GM19043 (cell line): Measurements from ENCODE around the gene CDK17.
"Not testable (repeated sequence)": the region's sequence is repeated elsewhere in the genome, so short reads cannot be mapped to it uniquely, and the experiment has no call there.

Experiments
- ATAC-seq: cut with Tn5 transposase; IDR thresholded peaks from one replicate; pipeline ENCODE4 v1.9.1; 2021; ENCODE audit warnings: low read depth; ENCODE audit not compliant: unreplicated experiment

CDK17 gene

GRCh38 chr12:96399919-96400630 is at the start of gene CDK17:
Gene CDK17 (minus strand): TSS chr12:96400439. CDS start chr12:96334836, 65,603 bp downstream.
- peak; percentile 42 for ATAC-seq

GRCh38 chr12:96448300-96448699 is 48.1 kb upstream of the CDK17 start:
- no peak for ATAC-seq

- ATAC-seq: no peak
These were observed 47.0 kb upstream of the CDK17 start for GRCh38 chr12:96447256-96447655.

GRCh38 chr12:96445691-96446583 is 45.7 kb upstream of the CDK17 start:
- peak; percentile 92 for ATAC-seq

- no peak for ATAC-seq
These were observed 44.2 kb upstream of the CDK17 start for GRCh38 chr12:96444399-96444798.

GRCh38 chr12:96442906-96443305 is 42.7 kb upstream of the CDK17 start:
- ATAC-seq: no peak

GRCh38 chr12:96441816-96442215 is 41.6 kb upstream of the CDK17 start:
- ATAC-seq: no peak

- ATAC-seq: no peak
These were observed 38.1 kb upstream of the CDK17 start for GRCh38 chr12:96438330-96438729.

GRCh38 chr12:96437171-96437445 is 36.9 kb upstream of the CDK17 start:
- no peak for ATAC-seq

- no peak for ATAC-seq
These were observed 36.3 kb upstream of the CDK17 start for GRCh38 chr12:96436366-96437170.

GRCh38 chr12:96434107-96434506 is 33.9 kb upstream of the CDK17 start:
- peak; percentile 74 for ATAC-seq

GRCh38 chr12:96432496-96433321 is 32.5 kb upstream of the CDK17 start:
- not testable (repeated sequence) for ATAC-seq

GRCh38 chr12:96431067-96431466 is 30.8 kb upstream of the CDK17 start:
- ATAC-seq: no peak

- no peak for ATAC-seq
These were observed 27.1 kb upstream of the CDK17 start for GRCh38 chr12:96427269-96427729.

- ATAC-seq: no peak
These were observed 25.7 kb upstream of the CDK17 start for GRCh38 chr12:96425951-96426350.

GRCh38 chr12:96425321-96425720 is 25.1 kb upstream of the CDK17 start:
- ATAC-seq: no peak

- ATAC-seq: no peak
These were observed 24.4 kb upstream of the CDK17 start for GRCh38 chr12:96424601-96425000.

GRCh38 chr12:96422192-96422591 is 22.0 kb upstream of the CDK17 start:
- no peak for ATAC-seq

GRCh38 chr12:96421014-96421413 is 20.8 kb upstream of the CDK17 start:
- no peak for ATAC-seq

GRCh38 chr12:96420277-96420835 is 20.1 kb upstream of the CDK17 start:
- ATAC-seq: no peak
